HepG2 (cell line): ENCODE results near the gene RAC3. TPM values are rescaled to one million over a fixed set of nuclear protein-coding genes. Genes with fewer than 3 reads are reported as not detected.

ENCODE experiments used
- ARHGAP35 ChIP-seq: sonication (generic); formaldehyde crosslinking; IDR thresholded peaks from 2 replicates; pipeline ENCODE4 v1.9.0; 2022; ENCODE audit warnings: mild to moderate bottlenecking, inconsistent platforms, moderate library complexity, missing genetic modification reagents, borderline replicate concordance
- CREBL2 ChIP-seq: sonication (generic); formaldehyde crosslinking; IDR thresholded peaks from 2 replicates; pipeline ENCODE4 v1.8.1; 2023; ENCODE audit warnings: missing genetic modification reagents, mild to moderate bottlenecking, borderline replicate concordance
- DRAP1 ChIP-seq: IDR thresholded peaks from 2 replicates; pipeline ENCODE4 v1.6.1; 2016; ENCODE audit warnings: missing genetic modification reagents, missing compliant biosample characterization
- EED ChIP-seq: sonication (generic); formaldehyde crosslinking; IDR thresholded peaks from 2 replicates; pipeline ENCODE4 v1.5.0; 2020; ENCODE audit warnings: mild to moderate bottlenecking, missing genetic modification reagents
- HHEX ChIP-seq: IDR thresholded peaks from 2 replicates; pipeline ENCODE4 v1.6.1; 2016; ENCODE audit warnings: control low read depth
- NFKB2 ChIP-seq: sonication (generic); formaldehyde crosslinking; IDR thresholded peaks from 2 replicates; pipeline ENCODE4 v1.4.0; 2020; ENCODE audit warnings: missing genetic modification reagents, borderline replicate concordance
- NR2F1 ChIP-seq, 2 experiments: fragments of 450-650 bp in 1 of 2; formaldehyde crosslinking in 1 of 2; IDR thresholded peaks; 2 replicates each; pipeline versions ENCODE4 v1.5.0 to v1.6.1; 2016 to 2020; ENCODE audit warnings: mild to moderate bottlenecking in 1 of 2, missing compliant biosample characterization in 1 of 2, missing genetic modification reagents in 1 of 2, moderate library complexity in 1 of 2
- NRL ChIP-seq: sonication (generic); formaldehyde crosslinking; IDR thresholded peaks from 2 replicates; pipeline ENCODE4 v1.5.0; 2020; ENCODE audit warnings: missing genetic modification reagents, mild to moderate bottlenecking, moderate library complexity, borderline replicate concordance
- PCBP1 ChIP-seq: fragments of 200-400 bp; formaldehyde crosslinking; IDR thresholded peaks from 2 replicates; pipeline ENCODE4 v1.6.1; 2017; ENCODE audit warnings: mild to moderate bottlenecking, low read depth, low read length, borderline replicate concordance
- POLR2AphosphoS2 ChIP-seq: IDR thresholded peaks from 2 replicates; pipeline ENCODE4 v1.6.1; 2011; ENCODE audit warnings: low read depth, low read length, improper control_type of control experiment
- RBM22 ChIP-seq: fragments of 200-400 bp; formaldehyde crosslinking; optimal IDR thresholded peaks from 2 replicates; pipeline ENCODE3; 2017; ENCODE audit warnings: mild to moderate bottlenecking, low read length, moderate library complexity
- SKI ChIP-seq: fragments of 450-650 bp; IDR thresholded peaks from one replicate; pipeline ENCODE4 v1.6.1; 2018; ENCODE audit warnings: mild to moderate bottlenecking; ENCODE audit not compliant: partially characterized antibody
- SMARCC2 ChIP-seq: fragments of 450-650 bp; IDR thresholded peaks from 2 replicates; pipeline ENCODE4 v1.6.1; 2017; ENCODE audit warnings: antibody characterized with exemption, mild to moderate bottlenecking
- ZNF138 ChIP-seq: sonication (generic); formaldehyde crosslinking; IDR thresholded peaks from 2 replicates; pipeline ENCODE4 v1.5.0; 2020; ENCODE audit warnings: mild to moderate bottlenecking, low read depth, missing genetic modification reagents
- ZNF530 ChIP-seq: sonication (generic); formaldehyde crosslinking; IDR thresholded peaks from 2 replicates; pipeline ENCODE4 v1.5.0; 2020; ENCODE audit warnings: low read depth, mild to moderate bottlenecking, missing genetic modification reagents
- ZNF580 ChIP-seq: IDR thresholded peaks from 2 replicates; pipeline ENCODE4 v1.6.1; 2016; ENCODE audit warnings: low read depth, borderline replicate concordance
- ZNF788 ChIP-seq: sonication (generic); formaldehyde crosslinking; IDR thresholded peaks from 2 replicates; pipeline ENCODE4 v1.5.0; 2020; ENCODE audit warnings: mild to moderate bottlenecking, missing genetic modification reagents, borderline replicate concordance
- ZNF792 ChIP-seq: IDR thresholded peaks from 2 replicates; pipeline ENCODE4 v1.6.1; 2016
- polyA plus RNA-seq, 8 experiments: library from polyadenylated mRNA; depleted of rRNA in 3 of 8; stranded (reverse) in 7 of 8; unstranded in 1 of 8; fragments of >200 nt; fragmentation: Illumina TruSeq in 4 of 8; extraction: Trizol in 4 of 8; gene quantifications; 2 replicates each; pipeline versions ENCODE4 v1.2.1 to v1.2.3, GENCODE V29; 2011 to 2016; ENCODE audit warnings: low read depth in 4 of 8, missing spikeins in 1 of 8, mixed read lengths in 1 of 8; ENCODE audit not compliant: insufficient read depth in 1 of 8
- total RNA-seq, 5 experiments: library from RNA; depleted of rRNA; stranded (reverse); fragments of >200 nt; fragmentation: Illumina TruSeq; extraction: Trizol; gene quantifications; 2 replicates each; pipeline ENCODE4 v1.2.3, GENCODE V29; 2016; ENCODE audit warnings: low read depth in 1 of 5
- TF ChIP-seq, protein P1 (sequence below): sonication (generic); formaldehyde crosslinking; conservative IDR thresholded peaks from 2 replicates; pipeline ENCODE4 v1.8.0; 2022; ENCODE audit warnings: low read depth, missing genetic modification reagents
- TF ChIP-seq, protein P2 (sequence below): sonication (generic); formaldehyde crosslinking; IDR thresholded peaks from 2 replicates; pipeline ENCODE4 v1.4.0; 2020; ENCODE audit warnings: missing genetic modification reagents
- TF ChIP-seq, protein P3 (sequence below): IDR thresholded peaks from 2 replicates; pipeline ENCODE4 v1.6.1; 2016

The RAC3 gene
- total and polyA plus RNA-seq, 2 of the 13 experiments (the other 11 are each of a cell fraction or from before 2014, with no cell fraction given): 10.5 to 21.3 TPM

GRCh38 chr17:81993729-81994592 is 37.5 kb upstream of the RAC3 start (continued):
- TF ChIP-seq, protein P1, sequence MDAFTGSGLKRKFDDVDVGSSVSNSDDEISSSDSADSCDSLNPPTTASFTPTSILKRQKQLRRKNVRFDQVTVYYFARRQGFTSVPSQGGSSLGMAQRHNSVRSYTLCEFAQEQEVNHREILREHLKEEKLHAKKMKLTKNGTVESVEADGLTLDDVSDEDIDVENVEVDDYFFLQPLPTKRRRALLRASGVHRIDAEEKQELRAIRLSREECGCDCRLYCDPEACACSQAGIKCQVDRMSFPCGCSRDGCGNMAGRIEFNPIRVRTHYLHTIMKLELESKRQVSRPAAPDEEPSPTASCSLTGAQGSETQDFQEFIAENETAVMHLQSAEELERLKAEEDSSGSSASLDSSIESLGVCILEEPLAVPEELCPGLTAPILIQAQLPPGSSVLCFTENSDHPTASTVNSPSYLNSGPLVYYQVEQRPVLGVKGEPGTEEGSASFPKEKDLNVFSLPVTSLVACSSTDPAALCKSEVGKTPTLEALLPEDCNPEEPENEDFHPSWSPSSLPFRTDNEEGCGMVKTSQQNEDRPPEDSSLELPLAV (CRISPR knock-in tag): no peak
- TF ChIP-seq HHEX (no peak; the same call in 1 of the 2 replicates), ARHGAP35 (peak; percentile 61), NFKB2 (CRISPR knock-in tag) (peak; percentile 24; the same call in 1 of the 2 replicates), EED (CRISPR knock-in tag) (peak; percentile 76; the same call in 1 of the 2 replicates), NRL (CRISPR knock-in tag) (no peak; the same call in 1 of the 2 replicates), RBM22 (peak; percentile 88), ZNF530 (CRISPR knock-in tag) (no peak), ZNF138 (CRISPR knock-in tag) (no peak), NR2F1 (CRISPR knock-in tag; IDR thresholded peaks at IDR 0.05) (no peak), SMARCC2 (no peak), ZNF788 (CRISPR knock-in tag) (peak; percentile 80; the same call in 1 of the 2 replicates), ZNF580 (CRISPR knock-in tag) (peak; percentile 51; the same call in 1 of the 2 replicates), SKI (no peak), POLR2AphosphoS2 (peak; percentile 46; the same call in 1 of the 2 replicates), ZNF792 (CRISPR knock-in tag) (no peak), CREBL2 (CRISPR knock-in tag) (0 out of 2 replicates have a peak, but pooled peaks have one; percentile 12), PCBP1 (no peak; the same call in 1 of the 2 replicates), DRAP1 (CRISPR knock-in tag) (peak; percentile 96)
- TF ChIP-seq, protein P2, sequence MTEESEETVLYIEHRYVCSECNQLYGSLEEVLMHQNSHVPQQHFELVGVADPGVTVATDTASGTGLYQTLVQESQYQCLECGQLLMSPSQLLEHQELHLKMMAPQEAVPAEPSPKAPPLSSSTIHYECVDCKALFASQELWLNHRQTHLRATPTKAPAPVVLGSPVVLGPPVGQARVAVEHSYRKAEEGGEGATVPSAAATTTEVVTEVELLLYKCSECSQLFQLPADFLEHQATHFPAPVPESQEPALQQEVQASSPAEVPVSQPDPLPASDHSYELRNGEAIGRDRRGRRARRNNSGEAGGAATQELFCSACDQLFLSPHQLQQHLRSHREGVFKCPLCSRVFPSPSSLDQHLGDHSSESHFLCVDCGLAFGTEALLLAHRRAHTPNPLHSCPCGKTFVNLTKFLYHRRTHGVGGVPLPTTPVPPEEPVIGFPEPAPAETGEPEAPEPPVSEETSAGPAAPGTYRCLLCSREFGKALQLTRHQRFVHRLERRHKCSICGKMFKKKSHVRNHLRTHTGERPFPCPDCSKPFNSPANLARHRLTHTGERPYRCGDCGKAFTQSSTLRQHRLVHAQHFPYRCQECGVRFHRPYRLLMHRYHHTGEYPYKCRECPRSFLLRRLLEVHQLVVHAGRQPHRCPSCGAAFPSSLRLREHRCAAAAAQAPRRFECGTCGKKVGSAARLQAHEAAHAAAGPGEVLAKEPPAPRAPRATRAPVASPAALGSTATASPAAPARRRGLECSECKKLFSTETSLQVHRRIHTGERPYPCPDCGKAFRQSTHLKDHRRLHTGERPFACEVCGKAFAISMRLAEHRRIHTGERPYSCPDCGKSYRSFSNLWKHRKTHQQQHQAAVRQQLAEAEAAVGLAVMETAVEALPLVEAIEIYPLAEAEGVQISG: peak; percentile 50; the same call in 1 of the 2 replicates
- TF ChIP-seq, protein P3, sequence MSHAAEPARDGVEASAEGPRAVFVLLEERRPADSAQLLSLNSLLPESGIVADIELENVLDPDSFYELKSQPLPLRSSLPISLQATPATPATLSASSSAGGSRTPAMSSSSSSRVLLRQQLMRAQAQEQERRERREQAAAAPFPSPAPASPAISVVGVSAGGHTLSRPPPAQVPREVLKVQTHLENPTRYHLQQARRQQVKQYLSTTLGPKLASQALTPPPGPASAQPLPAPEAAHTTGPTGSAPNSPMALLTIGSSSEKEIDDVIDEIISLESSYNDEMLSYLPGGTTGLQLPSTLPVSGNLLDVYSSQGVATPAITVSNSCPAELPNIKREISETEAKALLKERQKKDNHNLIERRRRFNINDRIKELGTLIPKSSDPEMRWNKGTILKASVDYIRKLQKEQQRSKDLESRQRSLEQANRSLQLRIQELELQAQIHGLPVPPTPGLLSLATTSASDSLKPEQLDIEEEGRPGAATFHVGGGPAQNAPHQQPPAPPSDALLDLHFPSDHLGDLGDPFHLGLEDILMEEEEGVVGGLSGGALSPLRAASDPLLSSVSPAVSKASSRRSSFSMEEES (CRISPR knock-in tag): no peak
